Left lobe of liver (tissue), 2 donors: ENCODE measurements around the gene NEGR1. TPM values are rescaled to one million over a fixed set of nuclear protein-coding genes. Genes with fewer than 3 reads are reported as not detected.

ENCODE experiments used
- ATAC-seq: fragments of 200-7000 bp; cut with Tn5 transposase; one replicate; pipeline ENCODE4 v1.9.1; 2020; ENCODE audit warnings: mild to moderate bottlenecking, moderate library complexity
- DNase-seq: peaks from one replicate; pipeline ENCODE4 v3.0.0-alpha.2; 2020; ENCODE audit warnings: low spot score
- total RNA-seq: library from RNA; stranded (reverse); gene quantifications from one replicate; pipeline ENCODE4 v1.2.1, GENCODE V29; 2021
- donor health status: DM: no; HTN: no; CAD: no; lungs with moderate emphysema.
- donor health status: DM: no; HTN: yes; CAD: no.

Gene NEGR1
- total RNA-seq, 1 donor from 2014 or later, result 0.20 TPM

GRCh38 chr1:71792264-71792663, 490.1 kb downstream of the NEGR1 start:
- no peak for ATAC-seq
- no peak for DNase-seq

GRCh38 chr1:71788113-71788512, 494.2 kb downstream of the NEGR1 start:
- DNase-seq, result no peak
- ATAC-seq, result no peak

- ATAC-seq (no peak), DNase-seq (no peak)
Observed at GRCh38 chr1:71787699-71788098, 494.6 kb downstream of the NEGR1 start.

GRCh38 chr1:71786218-71786617, 496.1 kb downstream of the NEGR1 start:
- ATAC-seq (no peak), DNase-seq (no peak)

GRCh38 chr1:71785450-71785849, 496.9 kb downstream of the NEGR1 start:
- DNase-seq, result no peak
- no peak for ATAC-seq

- no peak for DNase-seq
- no peak for ATAC-seq
Observed at GRCh38 chr1:71785000-71785399, 497.3 kb downstream of the NEGR1 start.

GRCh38 chr1:71784241-71784640, 498.1 kb downstream of the NEGR1 start:
- no peak for DNase-seq
- no peak for ATAC-seq

GRCh38 chr1:71783071-71783470, 499.3 kb downstream of the NEGR1 start:
- ATAC-seq (no peak), DNase-seq (no peak)

- no peak for DNase-seq
Observed at GRCh38 chr1:71781450-71781849, 500.9 kb downstream of the NEGR1 start.

GRCh38 chr1:71780681-71781080, 501.7 kb downstream of the NEGR1 start:
- ATAC-seq, result no peak

More at GRCh38 chr1:71781450-71781849, 500.9 kb downstream of the NEGR1 start:
- ATAC-seq, result no peak

GRCh38 chr1:71778940-71779339, 503.4 kb downstream of the NEGR1 start:
- DNase-seq (no peak), ATAC-seq (no peak)

More at GRCh38 chr1:71780681-71781080, 501.7 kb downstream of the NEGR1 start:
- DNase-seq, result no peak

GRCh38 chr1:71777094-71777493, 505.2 kb downstream of the NEGR1 start:
- ATAC-seq (no peak), DNase-seq (no peak)

- no peak for DNase-seq
- no peak for ATAC-seq
Observed at GRCh38 chr1:71774705-71775104, 507.6 kb downstream of the NEGR1 start.

- DNase-seq (no peak), ATAC-seq (no peak)
Observed at GRCh38 chr1:71770121-71770520, 512.2 kb downstream of the NEGR1 start.

- ATAC-seq (peak; percentile 23), DNase-seq (no peak)
Observed at GRCh38 chr1:71766748-71767147, 515.6 kb downstream of the NEGR1 start.

GRCh38 chr1:71762514-71763255, 519.7 kb downstream of the NEGR1 start:
- no peak for DNase-seq
- no peak for ATAC-seq

GRCh38 chr1:71755441-71755840, 526.9 kb downstream of the NEGR1 start:
- ATAC-seq, result no peak

GRCh38 chr1:71753746-71754145, 528.6 kb downstream of the NEGR1 start:
- DNase-seq (no peak), ATAC-seq (no peak)

More at GRCh38 chr1:71755441-71755840, 526.9 kb downstream of the NEGR1 start:
- DNase-seq, result no peak

- no peak for ATAC-seq
Observed at GRCh38 chr1:71745326-71745725, 537.0 kb downstream of the NEGR1 start.

GRCh38 chr1:71743862-71744261, 538.5 kb downstream of the NEGR1 start:
- no peak for ATAC-seq

More at GRCh38 chr1:71745326-71745725, 537.0 kb downstream of the NEGR1 start:
- DNase-seq, result no peak

GRCh38 chr1:71738910-71739309, 543.4 kb downstream of the NEGR1 start:
- DNase-seq, result no peak

More at GRCh38 chr1:71743862-71744261, 538.5 kb downstream of the NEGR1 start:
- DNase-seq, result no peak

GRCh38 chr1:71738256-71738655, 544.1 kb downstream of the NEGR1 start:
- no peak for DNase-seq
- ATAC-seq, result no peak

More at GRCh38 chr1:71738910-71739309, 543.4 kb downstream of the NEGR1 start:
- no peak for ATAC-seq

GRCh38 chr1:71737768-71738167, 544.6 kb downstream of the NEGR1 start:
- ATAC-seq (no peak), DNase-seq (no peak)
